Endodermal cell (in vitro differentiated cells): ENCODE measurements around the gene NRXN3. TPM values are rescaled to one million over a fixed set of nuclear protein-coding genes. Genes with fewer than 3 reads are reported as not detected.

Experiments used
- DNase-seq: peaks from one replicate; pipeline ENCODE4 v3.0.0-alpha.2; 2017
- H3K27ac ChIP-seq: 2 replicates; pipeline ENCODE4 v1.5.1; 2013; ENCODE audit warnings: mild to moderate bottlenecking, low read depth, low read length, moderate library complexity
- H3K27me3 ChIP-seq: 2 replicates; pipeline ENCODE4 v1.6.1; 2013; ENCODE audit warnings: mild to moderate bottlenecking, low read length, moderate library complexity; ENCODE audit not compliant: insufficient read depth, control insufficient read depth, poor library complexity, severe bottlenecking
- H3K36me3 ChIP-seq: 2 replicates; pipeline ENCODE4 v1.7.0; 2013; ENCODE audit warnings: mild to moderate bottlenecking, low read length, moderate library complexity; ENCODE audit not compliant: control insufficient read depth, insufficient read depth
- H3K4me1 ChIP-seq: one replicate; pipeline ENCODE4 v1.7.0; 2013; ENCODE audit warnings: low read length; ENCODE audit not compliant: control insufficient read depth, insufficient read depth
- H3K4me3 ChIP-seq: 2 replicates; pipeline ENCODE4 v1.5.1; 2013; ENCODE audit warnings: mild to moderate bottlenecking, low read length, moderate library complexity
- H3K9ac ChIP-seq: 2 replicates; pipeline ENCODE4 v1.6.1; 2013; ENCODE audit warnings: mild to moderate bottlenecking, low read length, moderate library complexity; ENCODE audit not compliant: poor library complexity, severe bottlenecking; ENCODE audit errors: extremely low read depth
- H3K9me3 ChIP-seq: 2 replicates; pipeline ENCODE4 v1.6.1; 2013; ENCODE audit warnings: mild to moderate bottlenecking, low read length, moderate library complexity; ENCODE audit not compliant: control insufficient read depth
- H3K27ac Mint-ChIP-seq: 2 replicates; pipeline ENCODE4 v1.8.0; 2020; ENCODE audit warnings: mixed read lengths
- H3K27me3 Mint-ChIP-seq: 2 replicates; pipeline ENCODE4 v1.8.0; 2021; ENCODE audit warnings: mild to moderate bottlenecking, mixed read lengths; ENCODE audit not compliant: insufficient read depth
- H3K36me3 Mint-ChIP-seq: 2 replicates; pipeline ENCODE4 v1.8.0; 2020; ENCODE audit warnings: low read depth, mixed read lengths
- H3K4me1 Mint-ChIP-seq: 2 replicates; pipeline ENCODE4 v1.8.0; 2020; ENCODE audit warnings: mixed read lengths
- H3K4me3 Mint-ChIP-seq: 2 replicates; pipeline ENCODE4 v1.8.0; 2020; ENCODE audit warnings: mild to moderate bottlenecking, moderate library complexity, mixed read lengths
- H3K9me3 Mint-ChIP-seq: 2 replicates; pipeline ENCODE4 v1.8.0; 2020; ENCODE audit warnings: mild to moderate bottlenecking, mixed read lengths
- WGBS, 2 experiments: methylation state at CpG; one replicate each; pipeline versions ENCODE4 v1.1.5 to v1.1.7; 2013; ENCODE audit warnings: missing lambda C conversion rate in 2 of 2, mixed read lengths in 1 of 2; ENCODE audit not compliant: insufficient coverage in 1 of 2, insufficient read length in 1 of 2; 5-methylcytosine and 5-hydroxymethylcytosine counted together
- total RNA-seq, 2 donors: library from RNA; stranded (reverse); fragmentation: NEBNext Ultra II Directional in 1 of 2; extraction: Animal tissue kit (Norgen Biotek cat#: 25700) in 1 of 2; gene quantifications; 2 replicates in 1 of 2; 3 replicates in 1 of 2; pipeline ENCODE4 v1.2.1, GENCODE V29; 2021
- TF ChIP-seq, protein P1 (sequence below): fragments of 200-600 bp; sonication (generic); conservative IDR thresholded peaks from 2 replicates; pipeline ENCODE4 v1.5.0; 2021; ENCODE audit warnings: antibody characterized with exemption, mild to moderate bottlenecking

NRXN3 gene
- total RNA-seq, 2 donors from 2014 or later = 20.9 to 21.4 TPM

DNA sequence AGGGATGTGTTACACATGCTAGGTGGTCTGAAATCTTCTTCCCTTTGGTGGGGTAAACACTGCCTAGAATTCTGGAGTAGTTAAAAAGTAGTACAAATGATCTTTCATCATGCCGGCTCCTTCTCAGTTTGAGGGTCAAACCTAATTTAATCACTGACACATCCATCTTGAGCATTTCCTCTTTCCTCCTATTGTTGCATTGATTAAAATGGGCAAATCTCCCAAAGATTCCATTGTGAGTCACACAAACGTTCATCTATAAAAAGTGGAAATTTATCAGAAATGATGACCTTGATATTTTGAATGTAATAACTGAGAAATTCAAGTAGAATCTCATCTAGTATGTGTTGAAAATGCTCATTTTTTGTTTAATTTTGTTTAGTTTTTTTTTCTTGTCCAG lies 996.0 kb downstream of the NRXN3 start:
- Histone ChIP-seq H3K27me3 (no peaks in the 10 kb centered on the region), H3K27ac (no peak overlapping the region), H3K9ac (no peak overlapping the region), H3K9me3 (no peaks in the 10 kb centered on the region), H3K36me3 (no peaks in the 10 kb centered on the region), H3K4me3 (no peak overlapping the region), H3K4me1 (no peaks in the 10 kb centered on the region)
- no peaks in the 10 kb centered on the region for H3K36me3 Mint-ChIP-seq
- H3K27me3 Mint-ChIP-seq = peaks cover 2% of the 10 kb centered on the region
- no peak for DNase-seq
- H3K9me3 Mint-ChIP-seq = no peaks in the 10 kb centered on the region
- H3K27ac Mint-ChIP-seq = no peak overlapping the region
- no peaks in the 10 kb centered on the region for H3K4me1 Mint-ChIP-seq
- H3K4me3 Mint-ChIP-seq = no peak overlapping the region
- TF ChIP-seq, protein P1, sequence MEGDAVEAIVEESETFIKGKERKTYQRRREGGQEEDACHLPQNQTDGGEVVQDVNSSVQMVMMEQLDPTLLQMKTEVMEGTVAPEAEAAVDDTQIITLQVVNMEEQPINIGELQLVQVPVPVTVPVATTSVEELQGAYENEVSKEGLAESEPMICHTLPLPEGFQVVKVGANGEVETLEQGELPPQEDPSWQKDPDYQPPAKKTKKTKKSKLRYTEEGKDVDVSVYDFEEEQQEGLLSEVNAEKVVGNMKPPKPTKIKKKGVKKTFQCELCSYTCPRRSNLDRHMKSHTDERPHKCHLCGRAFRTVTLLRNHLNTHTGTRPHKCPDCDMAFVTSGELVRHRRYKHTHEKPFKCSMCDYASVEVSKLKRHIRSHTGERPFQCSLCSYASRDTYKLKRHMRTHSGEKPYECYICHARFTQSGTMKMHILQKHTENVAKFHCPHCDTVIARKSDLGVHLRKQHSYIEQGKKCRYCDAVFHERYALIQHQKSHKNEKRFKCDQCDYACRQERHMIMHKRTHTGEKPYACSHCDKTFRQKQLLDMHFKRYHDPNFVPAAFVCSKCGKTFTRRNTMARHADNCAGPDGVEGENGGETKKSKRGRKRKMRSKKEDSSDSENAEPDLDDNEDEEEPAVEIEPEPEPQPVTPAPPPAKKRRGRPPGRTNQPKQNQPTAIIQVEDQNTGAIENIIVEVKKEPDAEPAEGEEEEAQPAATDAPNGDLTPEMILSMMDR = no peak
- WGBS, 2 experiments = 88 to 93% methylated on average over 1 to 2 of the region's 2 CpGs

DNA sequence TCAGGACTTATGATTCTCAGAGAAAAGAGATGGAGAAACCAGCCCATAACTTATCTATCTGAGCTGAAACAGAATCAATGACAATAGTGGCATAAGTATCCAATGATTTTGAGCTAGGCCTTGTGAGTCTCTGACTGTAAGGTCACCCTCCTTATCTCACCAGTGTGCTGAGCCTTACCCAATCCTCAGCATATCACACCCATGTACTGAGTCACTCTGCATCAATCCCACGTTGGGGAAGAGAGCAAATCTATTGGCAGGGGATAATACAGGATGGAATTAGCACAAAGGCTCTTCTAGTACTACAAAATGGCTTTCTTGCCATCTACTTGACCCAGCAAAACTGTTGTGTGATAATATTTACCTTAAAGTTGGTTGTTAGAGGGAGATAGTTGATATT lies 997.8 kb downstream of the NRXN3 start:
- TF ChIP-seq, protein P1 = no peak
- no peak overlapping the region for H3K27ac ChIP-seq
- H3K4me3 Mint-ChIP-seq = no peak overlapping the region
- no peaks in the 10 kb centered on the region for H3K9me3 Mint-ChIP-seq
- H3K36me3 ChIP-seq = no peaks in the 10 kb centered on the region
- H3K27me3 ChIP-seq = no peaks in the 10 kb centered on the region
- WGBS, 2 experiments = 67% methylated on average over 1 of the region's 1 CpG; no CpG with 5 or more reads in 1 of the 2 experiments
- no peak overlapping the region for H3K9ac ChIP-seq
- H3K4me1 ChIP-seq = no peaks in the 10 kb centered on the region
- no peaks in the 10 kb centered on the region for H3K27me3 Mint-ChIP-seq
- H3K9me3 ChIP-seq = no peaks in the 10 kb centered on the region
- no peak overlapping the region for H3K4me3 ChIP-seq
- H3K36me3 Mint-ChIP-seq = no peaks in the 10 kb centered on the region
- H3K27ac Mint-ChIP-seq = no peak overlapping the region
- H3K4me1 Mint-ChIP-seq = no peaks in the 10 kb centered on the region
- no peak for DNase-seq

DNA sequence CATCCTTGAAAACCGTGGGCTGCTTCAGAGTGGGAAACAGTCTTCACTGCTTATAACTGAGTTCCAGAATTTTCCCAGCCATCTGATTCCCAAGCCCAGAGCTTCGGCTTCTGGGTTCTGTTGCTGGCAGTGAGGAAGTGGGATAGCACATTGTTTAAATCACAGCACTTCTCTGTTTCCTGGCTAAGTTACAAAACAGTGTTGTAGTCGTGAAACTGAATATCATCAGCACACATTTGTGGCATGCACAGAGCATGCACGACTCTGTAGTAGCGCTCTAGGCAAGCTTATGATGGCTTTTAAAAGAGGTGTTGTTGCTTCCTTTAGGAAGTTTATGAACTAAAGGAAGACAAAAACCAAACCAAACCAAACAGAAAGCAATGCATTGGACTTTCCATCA lies 1005.5 kb downstream of the NRXN3 start:
- Mint-ChIP-seq H3K4me1 (no peaks in the 10 kb centered on the region), H3K9me3 (no peaks in the 10 kb centered on the region), H3K27me3 (no peaks in the 10 kb centered on the region), H3K27ac (no peak overlapping the region), H3K4me3 (no peak overlapping the region), H3K36me3 (no peaks in the 10 kb centered on the region)
- H3K27ac ChIP-seq = no peak overlapping the region
- no peak for DNase-seq
- H3K36me3 ChIP-seq = no peaks in the 10 kb centered on the region
- no peak overlapping the region for H3K9ac ChIP-seq
- TF ChIP-seq, protein P1 = no peak
- no peaks in the 10 kb centered on the region for H3K27me3 ChIP-seq
- 86 to 89% methylated on average over 3 to 5 of the region's 5 CpGs for WGBS, 2 experiments
- no peak overlapping the region for H3K4me3 ChIP-seq
- no peaks in the 10 kb centered on the region for H3K9me3 ChIP-seq
- no peaks in the 10 kb centered on the region for H3K4me1 ChIP-seq
